Tibial artery (tissue), 4 donors: ENCODE results near the gene PAX2.

ENCODE experiments used
- DNase-seq, 2 donors: peaks; one replicate each; pipeline ENCODE4 v3.0.0-alpha.2; 2019
- H3K27ac ChIP-seq, 2 donors: fragments of 200-600 bp; sonication (generic) in 1 of 2; 1 replicate in 1 of 2; 2 replicates in 1 of 2; pipeline ENCODE4 v1.5.1; 2018 to 2019; ENCODE audit warnings: mild to moderate bottlenecking in 1 of 2
- H3K27me3 ChIP-seq, 2 donors: fragments of 200-600 bp; sonication (generic) in 1 of 2; one replicate each; pipeline versions ENCODE4 v1.5.1 to v1.6.0; 2016 to 2019
- H3K36me3 ChIP-seq, 3 donors: fragments of 200-600 bp; sonication (generic) in 2 of 3; one replicate each; pipeline ENCODE4 v1.5.1; 2016 to 2019; ENCODE audit warnings: mild to moderate bottlenecking in 2 of 3
- H3K4me1 ChIP-seq, 4 donors: fragments of 200-600 bp; sonication (generic) in 2 of 4; 1 replicate in 3 of 4; 2 replicates in 1 of 4; pipeline ENCODE4 v1.5.1; 2016 to 2019
- H3K4me3 ChIP-seq, 2 donors: fragments of 200-600 bp; sonication (generic) in 1 of 2; 1 replicate in 1 of 2; 2 replicates in 1 of 2; pipeline ENCODE4 v1.5.1; 2018 to 2019; ENCODE audit warnings: mild to moderate bottlenecking in 2 of 2
- H3K9me3 ChIP-seq, 3 donors: fragments of 200-600 bp; sonication (generic) in 1 of 3; one replicate each; pipeline ENCODE4 v1.5.1; 2016 to 2019
- CTCF ChIP-seq, 2 experiments: fragments of 200-600 bp in 1 of 2; fragments of 450-650 bp in 1 of 2; IDR thresholded peaks; one replicate each; pipeline ENCODE4 v1.5.1; 2017 to 2019; ENCODE audit warnings: antibody characterized with exemption in 2 of 2, mild to moderate bottlenecking in 1 of 2, moderate library complexity in 1 of 2
- intact Hi-C: fragments of 100-400 bp; cut with DNase I; formaldehyde crosslinking; loops from one replicate; pipeline ENCODE4 v1.15.0; 2023; ENCODE audit warnings: low total_unique reads

PAX2 gene

GRCh38 chr10:100831742-100832141 lies 86.4 kb downstream of the PAX2 start:
- no peak for TF ChIP-seq CTCF (IDR thresholded peaks at IDR 0.05)
- no peaks in the 10 kb centered on the region for H3K9me3 ChIP-seq
- DNase-seq = no peak
- peaks cover 0 to 77% of the 10 kb centered on the region in 2 donors for H3K27me3 ChIP-seq
- peaks cover 4 to 38% (median 29%) of the 10 kb centered on the region in 4 donors for H3K4me1 ChIP-seq
- H3K4me3 ChIP-seq = no peak overlapping the region
- H3K27ac ChIP-seq = no peak overlapping the region
- intact Hi-C loops = no loop called here
- H3K36me3 ChIP-seq = no peaks in the 10 kb centered on the region

- H3K9me3 ChIP-seq = peaks cover 0 to under 1% (median 0%) of the 10 kb centered on the region in 3 donors
- TF ChIP-seq CTCF (IDR thresholded peaks at IDR 0.05) = no peak
- intact Hi-C loops = no loop called here
- no peaks in the 10 kb centered on the region for H3K36me3 ChIP-seq
- no peaks in the 10 kb centered on the region for H3K4me1 ChIP-seq
- no peak overlapping the region for H3K27ac ChIP-seq
- DNase-seq = no peak
- H3K27me3 ChIP-seq = peaks cover 0 to 58% of the 10 kb centered on the region in 2 donors
- H3K4me3 ChIP-seq = no peak overlapping the region
Measured at GRCh38 chr10:100835810-100836209, 90.4 kb downstream of the PAX2 start.

GRCh38 chr10:100836891-100837290 lies 91.5 kb downstream of the PAX2 start:
- Histone ChIP-seq H3K27me3 (peaks cover 0 to 49% of the 10 kb centered on the region in 2 donors), H3K4me1 (no peaks in the 10 kb centered on the region), H3K4me3 (no peak overlapping the region), H3K27ac (no peak overlapping the region), H3K36me3 (no peaks in the 10 kb centered on the region), H3K9me3 (peaks cover 0 to 5% (median 0%) of the 10 kb centered on the region in 3 donors)
- TF ChIP-seq CTCF (IDR thresholded peaks at IDR 0.05) = no peak
- no peak for DNase-seq
- intact Hi-C loops = no loop called here

GRCh38 chr10:100837300-100837699 lies 91.9 kb downstream of the PAX2 start:
- no peaks in the 10 kb centered on the region for H3K4me1 ChIP-seq
- H3K9me3 ChIP-seq = peaks cover 0 to 5% (median 0%) of the 10 kb centered on the region in 3 donors
- no peak for DNase-seq
- H3K27ac ChIP-seq = no peak overlapping the region
- TF ChIP-seq CTCF (IDR thresholded peaks at IDR 0.05) = no peak
- no peaks in the 10 kb centered on the region for H3K36me3 ChIP-seq
- H3K27me3 ChIP-seq = peaks cover 0 to 47% of the 10 kb centered on the region in 2 donors
- intact Hi-C loops = no loop called here
- no peak overlapping the region for H3K4me3 ChIP-seq

GRCh38 chr10:100838986-100839385 lies 93.6 kb downstream of the PAX2 start:
- Histone ChIP-seq H3K27me3 (peaks cover 0 to 49% of the 10 kb centered on the region in 2 donors), H3K4me3 (no peak overlapping the region), H3K27ac (no peak overlapping the region), H3K4me1 (no peaks in the 10 kb centered on the region), H3K36me3 (no peaks in the 10 kb centered on the region), H3K9me3 (peaks cover 0 to 5% (median 0%) of the 10 kb centered on the region in 3 donors)
- no peak for TF ChIP-seq CTCF (IDR thresholded peaks at IDR 0.05)
- intact Hi-C loops = no loop called here
- no peak for DNase-seq

GRCh38 chr10:100841528-100841927 lies 96.1 kb downstream of the PAX2 start:
- Histone ChIP-seq H3K27me3 (peaks cover 0 to 42% of the 10 kb centered on the region in 2 donors), H3K4me3 (no peak overlapping the region), H3K27ac (no peak overlapping the region), H3K4me1 (no peaks in the 10 kb centered on the region), H3K9me3 (peaks cover 0 to 5% (median 0%) of the 10 kb centered on the region in 3 donors), H3K36me3 (no peaks in the 10 kb centered on the region)
- DNase-seq = no peak
- intact Hi-C loops = no loop called here
- TF ChIP-seq CTCF (IDR thresholded peaks at IDR 0.05) = no peak
